HG02759 (cell line): Measurements from ENCODE around the gene CTSD.

Experiments
- ATAC-seq: cut with Tn5 transposase; IDR thresholded peaks from one replicate; pipeline ENCODE4 v1.9.1; 2021; ENCODE audit warnings: mild to moderate bottlenecking, moderate library complexity; ENCODE audit not compliant: unreplicated experiment

Gene CTSD

GRCh38 chr11:1782831-1783724 lies 19.4 kb upstream of the CTSD start:
- ATAC-seq = no peak

- no peak for ATAC-seq
Observed at GRCh38 chr11:1782031-1782590, 18.4 kb upstream of the CTSD start.

GRCh38 chr11:1781593-1781975 lies 17.9 kb upstream of the CTSD start:
- ATAC-seq = no peak

GRCh38 chr11:1780700-1781592 lies 17.2 kb upstream of the CTSD start:
- ATAC-seq = no peak

GRCh38 chr11:1779806-1780699 lies 16.3 kb upstream of the CTSD start:
- no peak for ATAC-seq

- no peak for ATAC-seq
Observed at GRCh38 chr11:1779034-1779805, 15.5 kb upstream of the CTSD start.

GRCh38 chr11:1778141-1778911 lies 14.6 kb upstream of the CTSD start:
- no peak for ATAC-seq

GRCh38 chr11:1777737-1778136 lies 14.0 kb upstream of the CTSD start:
- no peak for ATAC-seq

GRCh38 chr11:1776944-1777715 lies 13.4 kb upstream of the CTSD start:
- ATAC-seq = no peak

GRCh38 chr11:1776331-1776851 lies 12.7 kb upstream of the CTSD start:
- no peak for ATAC-seq

- no peak for ATAC-seq
Observed at GRCh38 chr11:1774886-1775285, 11.2 kb upstream of the CTSD start.

GRCh38 chr11:1773994-1774550 lies 10.3 kb upstream of the CTSD start:
- no peak for ATAC-seq

GRCh38 chr11:1773131-1773993 lies 9.6 kb upstream of the CTSD start:
- no peak for ATAC-seq

- ATAC-seq = no peak
Observed at GRCh38 chr11:1772270-1773130, 8.8 kb upstream of the CTSD start.

GRCh38 chr11:1771700-1772099 lies 8.0 kb upstream of the CTSD start:
- no peak for ATAC-seq

GRCh38 chr11:1771273-1771672 lies 7.5 kb upstream of the CTSD start:
- ATAC-seq = no peak
